Parathyroid adenoma (tissue), 2 donors: ENCODE measurements around the gene EIF2S1.

Source experiments
- H2AFZ ChIP-seq: fragments of 300-600 bp; sonication (generic); one replicate; pipeline ENCODE4 v1.7.0; 2017; ENCODE audit warnings: antibody characterized with exemption, mild to moderate bottlenecking
- H3K27ac ChIP-seq: fragments of 300-600 bp; sonication (generic); one replicate; pipeline ENCODE4 v1.7.0; 2017
- H3K27me3 ChIP-seq: fragments of 300-600 bp; sonication (generic); one replicate; pipeline ENCODE4 v1.7.0; 2017; ENCODE audit warnings: low read length; ENCODE audit not compliant: control insufficient read depth, insufficient read depth
- H3K36me3 ChIP-seq: fragments of 300-600 bp; sonication (generic); one replicate; pipeline ENCODE4 v1.7.0; 2017; ENCODE audit warnings: low read length; ENCODE audit not compliant: control insufficient read depth, insufficient read depth
- H3K4me1 ChIP-seq: fragments of 300-600 bp; sonication (generic); one replicate; pipeline ENCODE4 v1.7.0; 2017; ENCODE audit warnings: control low read depth
- H3K4me2 ChIP-seq: fragments of 300-600 bp; sonication (generic); one replicate; pipeline ENCODE4 v1.7.0; 2017; ENCODE audit warnings: low read length
- H3K4me3 ChIP-seq: fragments of 300-600 bp; sonication (generic); one replicate; pipeline ENCODE4 v1.7.0; 2017; ENCODE audit warnings: low read depth, low read length
- H3K79me2 ChIP-seq: fragments of 300-600 bp; sonication (generic); one replicate; pipeline ENCODE4 v1.7.0; 2017; ENCODE audit warnings: control low read depth
- H3K9ac ChIP-seq: fragments of 300-600 bp; sonication (generic); one replicate; pipeline ENCODE4 v1.7.0; 2017; ENCODE audit warnings: mild to moderate bottlenecking
- H3K9me3 ChIP-seq: fragments of 300-600 bp; sonication (generic); one replicate; pipeline ENCODE4 v1.7.0; 2017; ENCODE audit warnings: low read length; ENCODE audit not compliant: control insufficient read depth
- CTCF ChIP-seq: fragments of 300-600 bp; sonication (generic); IDR thresholded peaks from one replicate; pipeline ENCODE4 v1.7.0; 2017; ENCODE audit warnings: antibody characterized with exemption, mild to moderate bottlenecking
- donor health status: primary hyperparathyroidism.

The EIF2S1 gene

GRCh38 chr14:67392123-67392522, 32.0 kb downstream of the EIF2S1 start:
- Histone ChIP-seq H2AFZ (peak overlapping the region; percentile 58), H3K27ac (no peak overlapping the region), H3K4me3 (no peak overlapping the region), H3K79me2 (no peaks in the 10 kb centered on the region), H3K9me3 (no peaks in the 10 kb centered on the region), H3K9ac (no peak overlapping the region), H3K4me1 (peaks cover 19% of the 10 kb centered on the region), H3K27me3 (no peaks in the 10 kb centered on the region), H3K4me2 (no peak overlapping the region), H3K36me3 (no peaks in the 10 kb centered on the region)
- TF ChIP-seq CTCF: no peak

- H3K9me3 ChIP-seq: no peaks in the 10 kb centered on the region
- no peak for TF ChIP-seq CTCF
- H3K4me1 ChIP-seq: peaks cover 19% of the 10 kb centered on the region
- H3K36me3 ChIP-seq: no peaks in the 10 kb centered on the region
- H3K4me3 ChIP-seq: no peak overlapping the region
- no peak overlapping the region for H2AFZ ChIP-seq
- H3K4me2 ChIP-seq: no peak overlapping the region
- no peak overlapping the region for H3K9ac ChIP-seq
- H3K79me2 ChIP-seq: no peaks in the 10 kb centered on the region
- H3K27me3 ChIP-seq: no peaks in the 10 kb centered on the region
- no peak overlapping the region for H3K27ac ChIP-seq
Observed at GRCh38 chr14:67392800-67393199, 32.7 kb downstream of the EIF2S1 start.

- no peaks in the 10 kb centered on the region for H3K36me3 ChIP-seq
- no peaks in the 10 kb centered on the region for H3K79me2 ChIP-seq
- no peak for TF ChIP-seq CTCF
- H3K9ac ChIP-seq: no peak overlapping the region
- no peaks in the 10 kb centered on the region for H3K9me3 ChIP-seq
- no peak overlapping the region for H3K4me2 ChIP-seq
- H3K4me3 ChIP-seq: no peak overlapping the region
- no peaks in the 10 kb centered on the region for H3K27me3 ChIP-seq
- H3K27ac ChIP-seq: no peak overlapping the region
- H3K4me1 ChIP-seq: peaks cover 19% of the 10 kb centered on the region
- H2AFZ ChIP-seq: no peak overlapping the region
Observed at GRCh38 chr14:67393689-67394088, 33.6 kb downstream of the EIF2S1 start.

GRCh38 chr14:67395086-67395875, 35.2 kb downstream of the EIF2S1 start:
- Histone ChIP-seq H3K27ac (no peak overlapping the region), H2AFZ (no peak overlapping the region), H3K79me2 (no peaks in the 10 kb centered on the region), H3K4me1 (peaks cover 19% of the 10 kb centered on the region), H3K4me2 (no peak overlapping the region), H3K9ac (no peak overlapping the region), H3K9me3 (no peaks in the 10 kb centered on the region), H3K27me3 (no peaks in the 10 kb centered on the region), H3K36me3 (no peaks in the 10 kb centered on the region), H3K4me3 (no peak overlapping the region)
- no peak for TF ChIP-seq CTCF

GRCh38 chr14:67395876-67396189, 35.7 kb downstream of the EIF2S1 start:
- TF ChIP-seq CTCF: no peak
- no peak overlapping the region for H3K4me3 ChIP-seq
- no peak overlapping the region for H3K27ac ChIP-seq
- H3K4me1 ChIP-seq: peaks cover 15% of the 10 kb centered on the region
- H3K36me3 ChIP-seq: no peaks in the 10 kb centered on the region
- no peak overlapping the region for H3K9ac ChIP-seq
- no peaks in the 10 kb centered on the region for H3K9me3 ChIP-seq
- H2AFZ ChIP-seq: no peak overlapping the region
- H3K27me3 ChIP-seq: no peaks in the 10 kb centered on the region
- H3K79me2 ChIP-seq: no peaks in the 10 kb centered on the region
- no peak overlapping the region for H3K4me2 ChIP-seq
